Tibial nerve (tissue), 3 donors: Measurements from ENCODE around the gene SLC2A9.

Experiments used
- POLR2A ChIP-seq, 2 donors: fragments of 450-650 bp; IDR thresholded peaks; one replicate each; pipeline ENCODE4 v1.6.1; 2017; ENCODE audit warnings: antibody characterized with exemption in 2 of 2, mild to moderate bottlenecking in 2 of 2, moderate library complexity in 2 of 2
- TF ChIP-seq, protein P1 (sequence below), 5 experiments: fragments of 200-600 bp in 3 of 5; fragments of 450-650 bp in 2 of 5; sonication (generic) in 3 of 5; IDR thresholded peaks; one replicate each; pipeline ENCODE4 v1.5.1; 2016 to 2019; ENCODE audit warnings: antibody characterized with exemption in 5 of 5, mild to moderate bottlenecking in 3 of 5, moderate library complexity in 2 of 5

DNA sequence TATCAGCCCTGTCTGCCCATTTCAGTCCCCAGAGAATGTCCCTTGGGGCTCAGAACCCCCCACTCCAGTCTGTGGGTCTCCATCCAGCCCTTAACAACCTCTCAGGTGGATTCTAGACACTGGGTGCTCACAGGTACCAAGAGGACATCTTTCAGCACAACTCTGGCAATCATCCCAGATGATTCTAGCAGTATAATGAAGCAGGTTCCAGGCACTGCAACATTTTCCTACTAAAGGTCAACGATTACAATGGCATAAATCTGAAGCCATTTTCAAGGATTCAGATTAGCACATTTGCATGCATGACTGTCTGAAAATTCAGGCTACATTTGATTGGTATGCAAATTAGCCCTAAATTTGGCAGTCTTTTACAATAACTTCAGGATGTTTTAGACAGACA lies 10.0 kb downstream of the SLC2A9 start:
- TF ChIP-seq, protein P1, sequence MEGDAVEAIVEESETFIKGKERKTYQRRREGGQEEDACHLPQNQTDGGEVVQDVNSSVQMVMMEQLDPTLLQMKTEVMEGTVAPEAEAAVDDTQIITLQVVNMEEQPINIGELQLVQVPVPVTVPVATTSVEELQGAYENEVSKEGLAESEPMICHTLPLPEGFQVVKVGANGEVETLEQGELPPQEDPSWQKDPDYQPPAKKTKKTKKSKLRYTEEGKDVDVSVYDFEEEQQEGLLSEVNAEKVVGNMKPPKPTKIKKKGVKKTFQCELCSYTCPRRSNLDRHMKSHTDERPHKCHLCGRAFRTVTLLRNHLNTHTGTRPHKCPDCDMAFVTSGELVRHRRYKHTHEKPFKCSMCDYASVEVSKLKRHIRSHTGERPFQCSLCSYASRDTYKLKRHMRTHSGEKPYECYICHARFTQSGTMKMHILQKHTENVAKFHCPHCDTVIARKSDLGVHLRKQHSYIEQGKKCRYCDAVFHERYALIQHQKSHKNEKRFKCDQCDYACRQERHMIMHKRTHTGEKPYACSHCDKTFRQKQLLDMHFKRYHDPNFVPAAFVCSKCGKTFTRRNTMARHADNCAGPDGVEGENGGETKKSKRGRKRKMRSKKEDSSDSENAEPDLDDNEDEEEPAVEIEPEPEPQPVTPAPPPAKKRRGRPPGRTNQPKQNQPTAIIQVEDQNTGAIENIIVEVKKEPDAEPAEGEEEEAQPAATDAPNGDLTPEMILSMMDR (IDR thresholded peaks at IDR 0.05) = no peak
- TF ChIP-seq POLR2A (IDR thresholded peaks at IDR 0.05) = no peak
